GM18517 (cell line): ENCODE results near the gene RNF217.

Experiments used
- ATAC-seq: cut with Tn5 transposase; IDR thresholded peaks from one replicate; pipeline ENCODE4 v1.9.1; 2021; ENCODE audit warnings: mild to moderate bottlenecking, moderate library complexity; ENCODE audit not compliant: unreplicated experiment

RNF217 gene

DNA sequence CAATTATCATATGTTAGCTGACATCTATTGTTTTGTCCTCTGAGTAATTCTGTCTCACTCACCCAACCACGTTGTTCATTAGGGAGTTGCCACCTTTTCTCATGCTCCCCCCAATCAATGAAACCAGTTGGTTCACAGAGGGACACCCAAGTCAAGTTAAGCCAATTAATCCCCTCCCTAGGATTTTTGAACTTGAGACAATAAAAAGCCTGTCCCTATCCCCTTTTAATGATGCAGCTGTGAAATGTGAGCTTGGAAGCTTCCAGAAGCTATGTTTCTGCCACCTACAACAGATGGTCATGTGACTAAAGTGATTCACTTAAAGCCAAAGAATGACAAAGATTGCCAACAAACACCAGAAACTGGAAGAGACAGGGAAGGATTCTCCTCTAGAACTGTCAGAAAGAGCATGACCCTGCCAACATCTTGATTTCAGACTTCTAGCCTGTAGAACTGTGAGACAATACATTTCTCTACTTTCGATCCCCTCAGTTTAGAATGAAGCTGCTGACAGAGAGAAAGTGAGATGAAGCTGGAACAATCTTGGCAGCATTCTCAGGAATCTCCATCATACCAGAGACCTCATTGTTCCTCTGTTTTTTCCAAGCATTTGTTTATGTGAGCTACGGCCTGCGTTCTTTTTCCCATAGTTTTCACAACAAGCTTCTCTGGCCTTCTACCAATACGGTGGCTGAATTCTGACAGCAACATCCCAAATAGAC, 133.5 kb downstream of the RNF217 start:
- no peak for ATAC-seq

DNA sequence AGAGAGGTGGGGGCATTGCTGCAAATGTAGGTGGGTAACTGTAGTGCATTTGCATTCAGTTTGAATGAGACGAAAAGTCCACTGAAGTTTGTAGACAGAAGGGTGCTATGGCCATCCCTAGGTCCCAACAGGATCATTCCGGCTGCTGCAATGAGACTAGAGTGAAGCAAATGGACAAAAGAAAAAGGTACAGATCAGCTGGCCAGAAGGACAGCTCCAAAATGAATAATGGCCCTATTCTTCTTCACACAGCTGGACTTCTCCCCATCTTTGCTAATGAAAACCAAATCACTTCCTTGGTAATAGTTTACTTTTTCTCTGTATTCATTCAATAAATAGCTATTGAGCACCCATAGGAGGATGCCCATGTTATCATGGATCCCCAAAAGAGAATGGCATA, 134.9 kb downstream of the RNF217 start:
- no peak for ATAC-seq

- no peak for ATAC-seq
Measured at GRCh38 chr6:125098253-125098652, 136.0 kb downstream of the RNF217 start.

- no peak for ATAC-seq
Measured at GRCh38 chr6:125099211-125100073, 137.2 kb downstream of the RNF217 start.

DNA sequence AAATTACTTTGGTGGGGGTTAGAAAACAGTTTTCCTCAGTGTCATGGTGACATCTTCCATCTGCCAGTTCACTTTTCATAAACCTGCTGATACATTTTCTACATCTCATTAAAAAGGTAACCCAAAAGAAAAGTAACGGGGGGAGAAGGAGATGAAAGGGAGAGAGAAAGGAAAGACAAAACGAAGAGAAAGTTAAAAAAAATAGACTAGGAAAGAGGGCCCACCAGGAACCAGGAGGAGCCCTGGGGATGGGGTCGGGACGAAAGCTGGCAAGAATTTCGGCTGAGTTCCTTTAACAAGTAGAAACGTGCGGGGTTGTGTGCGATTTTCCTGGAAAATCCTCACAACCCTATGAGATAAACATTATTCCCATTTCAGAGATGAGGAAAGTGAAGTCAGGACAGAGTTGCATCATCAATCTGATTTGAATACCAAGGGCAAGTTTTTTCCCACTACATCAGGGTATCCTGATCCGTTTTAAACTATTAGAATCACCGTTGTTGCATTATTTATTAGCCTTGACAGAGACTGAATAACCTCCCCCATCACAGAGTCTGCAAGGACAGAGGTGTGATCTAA, 137.9 kb downstream of the RNF217 start:
- ATAC-seq, result no peak

- ATAC-seq, result no peak
Measured at GRCh38 chr6:125101128-125101527, 138.9 kb downstream of the RNF217 start.

- no peak for ATAC-seq
Measured at GRCh38 chr6:125101631-125102030, 139.4 kb downstream of the RNF217 start.

DNA sequence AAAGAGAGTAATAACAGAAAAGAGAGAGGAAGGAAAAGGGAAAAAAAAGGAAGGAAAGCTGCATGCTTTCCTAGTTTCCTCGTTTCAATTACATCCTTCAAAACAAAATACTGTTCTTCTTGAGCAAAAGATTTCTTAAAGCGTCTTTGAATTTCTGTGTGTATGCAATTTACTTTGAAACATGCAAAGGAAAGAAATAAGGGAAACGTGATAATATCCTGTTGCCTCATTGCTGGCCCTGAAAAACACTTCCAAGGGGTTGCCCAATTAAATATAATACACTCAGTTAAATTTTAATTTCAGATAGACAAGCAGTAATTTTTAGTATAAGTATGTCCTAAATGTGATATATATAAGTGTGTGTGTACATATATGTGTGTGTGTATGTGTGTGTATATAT, 140.2 kb downstream of the RNF217 start:
- ATAC-seq, result no peak

- ATAC-seq, result no peak
Measured at GRCh38 chr6:125102891-125103290, 140.7 kb downstream of the RNF217 start.

DNA sequence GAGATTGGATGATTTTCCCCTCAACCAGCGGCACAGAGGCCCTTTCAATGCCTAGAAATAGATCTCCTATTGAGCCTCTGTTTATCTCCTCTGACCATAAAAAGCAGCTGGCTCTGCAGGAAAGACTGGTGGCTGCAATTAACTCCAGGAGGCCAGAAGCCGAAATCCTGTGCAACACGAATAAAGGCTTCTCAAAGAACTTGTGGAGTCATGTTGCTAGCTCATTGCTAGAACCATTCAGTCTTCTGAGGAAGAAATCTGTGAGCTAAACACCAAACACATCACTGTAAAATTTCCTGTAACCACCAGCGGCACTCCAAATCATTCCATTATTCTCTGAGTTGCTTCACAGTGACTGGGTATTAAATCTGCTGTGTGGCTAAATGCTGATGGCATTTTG, 142.2 kb downstream of the RNF217 start:
- ATAC-seq, result no peak

DNA sequence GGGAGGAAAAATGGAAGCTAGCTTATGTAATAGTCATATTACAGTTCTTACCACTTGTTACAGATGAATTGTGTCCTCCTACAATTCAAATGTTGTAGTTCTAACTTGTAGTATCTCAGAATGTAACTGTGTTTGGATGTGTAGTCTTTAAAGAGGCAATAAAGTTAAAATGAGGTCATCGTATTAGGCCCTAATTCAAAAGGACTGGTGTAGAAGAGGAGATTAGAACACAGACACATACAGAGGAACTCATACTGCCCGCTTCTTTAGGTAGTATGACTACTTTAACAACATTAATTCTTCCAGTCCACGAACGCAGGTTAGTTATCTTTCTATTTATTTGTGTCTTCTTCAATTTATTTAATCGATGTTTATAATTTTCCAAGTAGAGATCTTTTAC, 144.8 kb downstream of the RNF217 start:
- no peak for ATAC-seq

DNA sequence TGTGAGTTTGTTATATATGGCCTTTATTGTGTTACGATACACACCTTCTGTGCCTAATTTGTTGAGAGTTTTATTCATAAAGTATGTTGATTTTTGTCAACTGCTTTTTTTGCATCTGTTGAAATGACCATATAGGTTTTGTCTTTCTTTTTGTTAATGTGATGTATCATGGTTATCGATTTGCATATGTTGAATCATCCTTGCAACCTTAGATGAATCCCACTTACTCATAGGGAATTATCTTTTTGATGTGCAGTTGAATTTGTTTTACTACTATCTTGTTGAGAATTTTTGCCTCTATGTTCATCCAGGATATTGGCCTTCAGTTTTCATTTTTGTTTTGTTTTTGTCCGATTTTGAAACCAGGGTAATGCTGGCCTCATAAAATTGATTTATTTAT, 145.7 kb downstream of the RNF217 start:
- ATAC-seq, result no peak

DNA sequence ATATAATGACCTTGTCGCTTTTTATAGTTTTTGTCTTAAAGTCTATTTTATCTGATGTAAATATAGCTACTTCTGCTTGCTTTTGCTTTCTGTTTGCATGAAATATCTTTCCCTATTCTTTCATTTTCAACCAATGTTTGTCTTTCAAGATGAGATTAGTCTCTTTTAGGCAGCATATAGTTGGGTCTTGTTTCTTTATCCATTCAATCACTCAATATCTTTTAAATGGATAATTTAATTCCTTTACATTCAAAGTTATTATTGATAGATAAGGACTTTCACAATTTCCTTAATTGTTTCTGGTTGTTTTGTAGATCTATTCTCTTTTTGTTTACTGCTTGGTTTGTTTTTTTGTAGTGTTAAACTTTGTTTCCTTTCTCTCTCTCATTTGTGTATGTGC, 147.8 kb downstream of the RNF217 start:
- no peak for ATAC-seq

DNA sequence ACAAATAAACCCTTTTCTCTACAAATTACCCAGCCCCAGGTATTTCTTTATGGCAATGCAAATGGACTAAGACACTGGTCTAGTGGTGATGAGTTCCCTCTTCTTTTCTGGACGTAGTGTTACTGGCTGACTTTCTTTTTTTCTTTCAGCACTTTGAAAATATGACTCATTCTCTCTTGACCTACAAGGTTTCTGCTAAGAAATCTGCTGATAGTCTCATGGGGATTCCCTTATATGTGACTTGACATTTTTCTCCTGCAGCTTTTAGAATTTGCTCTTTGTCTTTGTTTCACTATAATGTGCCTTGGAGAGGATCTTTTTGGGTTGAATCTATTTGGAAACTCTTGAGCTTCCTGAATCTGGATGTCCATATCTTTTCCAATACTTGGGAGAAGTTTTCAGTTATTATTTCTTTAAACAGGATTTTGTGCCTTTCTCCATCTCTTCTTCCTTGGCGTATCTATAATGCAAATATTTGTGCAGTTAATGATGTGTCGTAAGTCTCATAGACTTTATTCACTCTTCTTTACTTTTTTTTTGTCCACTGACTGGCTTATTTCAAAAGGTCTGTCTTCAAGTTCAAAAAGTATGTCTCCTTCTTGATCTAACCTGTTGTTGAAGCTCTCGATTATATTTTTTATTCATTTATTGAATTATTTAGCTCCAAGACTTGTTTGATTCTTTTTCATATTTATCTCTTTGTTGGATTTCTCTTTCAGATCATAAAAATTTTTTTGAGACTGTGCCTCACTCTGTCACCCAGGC, 149.2 kb downstream of the RNF217 start:
- no peak for ATAC-seq

DNA sequence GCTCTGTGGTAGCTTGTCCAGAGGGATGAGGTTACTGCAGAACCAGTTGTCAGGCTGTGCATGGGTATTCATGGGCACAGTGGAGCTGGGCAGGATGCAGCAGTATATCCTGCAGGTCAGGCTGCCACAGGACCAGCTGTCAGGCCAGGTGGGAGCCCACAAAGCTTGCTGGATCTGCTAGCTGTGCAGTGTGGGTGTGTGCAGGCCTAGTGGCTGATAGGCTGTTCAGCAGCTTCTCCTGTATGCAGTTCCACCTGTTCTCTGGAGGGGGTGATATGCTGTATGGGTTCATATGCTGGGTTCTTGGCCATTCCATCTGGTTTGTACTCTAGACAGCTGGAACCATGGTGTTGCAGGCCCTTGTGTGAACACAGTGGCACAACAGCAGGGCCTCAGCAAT, 150.7 kb downstream of the RNF217 start:
- ATAC-seq, result no peak

GRCh38 chr6:125114248-125114858, 152.1 kb downstream of the RNF217 start:
- ATAC-seq, result no peak

DNA sequence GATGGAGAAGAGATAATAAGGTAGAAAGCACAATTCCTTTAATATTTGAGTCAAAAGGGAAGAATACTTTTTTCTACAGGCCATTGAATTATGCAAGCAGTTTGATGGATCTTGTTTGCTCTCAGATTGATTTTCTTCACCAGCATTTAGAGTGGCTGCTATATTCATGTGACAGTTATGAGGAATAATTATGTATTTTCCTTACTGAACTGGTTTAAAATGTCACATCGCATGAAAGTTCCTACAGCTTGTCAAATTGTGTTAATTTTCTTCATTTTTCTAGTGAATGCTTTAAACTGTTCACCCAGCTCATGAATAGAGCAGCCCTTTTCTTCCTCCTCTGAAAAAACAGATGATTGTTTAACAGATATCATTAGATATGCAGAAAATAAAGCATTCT, 153.9 kb downstream of the RNF217 start:
- no peak for ATAC-seq

DNA sequence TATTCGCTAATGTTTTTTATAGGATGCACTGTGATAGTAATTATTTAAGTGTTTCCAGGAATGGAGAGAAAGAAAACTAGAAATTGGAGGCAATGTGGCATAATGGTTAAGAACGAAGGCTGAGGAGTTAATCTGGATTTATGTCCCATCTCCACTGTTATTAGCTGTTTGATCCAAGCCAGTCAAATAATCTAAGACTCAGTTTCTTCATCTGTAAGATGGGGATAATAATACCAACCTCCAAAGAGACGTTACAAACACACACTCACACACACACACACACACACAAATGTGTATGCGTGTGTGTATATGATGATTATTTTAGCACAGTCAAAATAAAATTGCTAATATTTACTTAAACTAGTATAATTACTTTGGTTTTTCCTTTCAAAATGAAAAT, 154.5 kb downstream of the RNF217 start:
- ATAC-seq, result no peak

DNA sequence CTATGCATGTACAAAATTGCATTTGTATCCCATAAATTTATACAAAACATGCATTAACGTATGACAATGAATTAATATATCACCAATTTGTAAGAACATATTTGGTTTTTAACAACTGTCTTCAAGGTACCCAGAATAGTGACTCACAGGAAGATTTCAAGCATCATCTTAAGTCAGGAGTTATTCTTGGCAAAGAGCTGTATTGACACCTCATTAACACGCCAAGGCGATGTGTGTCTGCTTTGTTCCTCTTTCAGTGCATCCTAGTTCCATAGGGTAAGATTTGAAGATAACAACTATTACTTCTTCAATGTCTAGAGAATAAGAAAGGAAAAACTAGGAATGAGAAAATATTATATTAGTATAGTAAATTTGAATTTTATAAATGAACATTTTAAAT, 155.6 kb downstream of the RNF217 start:
- ATAC-seq, result no peak

- no peak for ATAC-seq
Measured at GRCh38 chr6:125120054-125120590, 157.9 kb downstream of the RNF217 start.

DNA sequence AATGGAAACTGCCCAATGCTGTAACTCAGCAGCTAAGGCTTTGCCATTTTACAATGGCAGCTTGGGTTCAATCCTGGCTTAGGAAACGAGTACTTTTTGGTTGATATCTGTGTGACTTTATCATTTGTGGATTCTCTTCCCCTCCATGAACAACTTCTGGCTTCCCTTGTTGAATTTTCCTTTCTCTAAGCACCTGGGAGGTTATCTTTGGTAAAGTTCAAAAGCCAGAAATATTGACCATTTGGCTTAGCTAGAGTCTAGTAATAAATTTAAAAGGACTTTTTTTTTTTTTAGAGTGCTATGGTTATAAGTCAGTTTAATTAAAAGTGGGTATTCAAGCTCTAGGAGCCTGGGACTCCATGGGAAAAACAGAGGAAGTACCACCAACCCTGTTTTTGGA, 159.7 kb downstream of the RNF217 start:
- no peak for ATAC-seq
